Psoas muscle (tissue), 8 donors: ENCODE measurements around the gene C2CD2L. TPM values are rescaled to one million over a fixed set of nuclear protein-coding genes. Genes with fewer than 3 reads are reported as not detected.

Experiments
- ATAC-seq, 4 donors: fragments of 200-7000 bp; cut with Tn5 transposase; one replicate each; pipeline ENCODE4 v1.9.1; 2020; ENCODE audit warnings: moderate library complexity in 3 of 4, mild to moderate bottlenecking in 2 of 4
- DNase-seq, 2 donors: peaks; one replicate each; pipeline ENCODE4 v3.0.0-alpha.2; 2020
- H3K27ac ChIP-seq: fragments of 200-600 bp; one replicate; pipeline ENCODE4 v1.8.0; 2022
- H3K27me3 ChIP-seq, 3 donors: fragments of 200-600 bp in 1 of 3; one replicate each; pipeline versions ENCODE4 v1.6.1 to v1.8.0; 2013 to 2022; ENCODE audit warnings: low read length in 2 of 3, mild to moderate bottlenecking in 2 of 3, moderate library complexity in 1 of 3; ENCODE audit not compliant: insufficient read depth in 3 of 3
- H3K36me3 ChIP-seq, 2 donors: fragments of 200-600 bp in 1 of 2; one replicate each; pipeline versions ENCODE4 v1.6.1 to v1.8.0; 2013 to 2022; ENCODE audit warnings: low read depth in 1 of 2, mild to moderate bottlenecking in 1 of 2, moderate library complexity in 1 of 2; ENCODE audit not compliant: insufficient read depth in 1 of 2
- H3K4me1 ChIP-seq: fragments of 200-600 bp; one replicate; pipeline ENCODE4 v1.8.0; 2022
- H3K4me3 ChIP-seq: fragments of 200-600 bp; one replicate; pipeline ENCODE4 v1.8.0; 2022; ENCODE audit warnings: mild to moderate bottlenecking
- H3K9me3 ChIP-seq: fragments of 200-600 bp; one replicate; pipeline ENCODE4 v1.8.0; 2022
- CTCF ChIP-seq: fragments of 200-600 bp; IDR thresholded peaks from one replicate; pipeline ENCODE4 v1.8.0; 2022; ENCODE audit warnings: antibody characterized with exemption
- WGBS, 3 donors: extraction: QIAGEN DNeasy Blood & Tissue Kit; methylation state at CpG; one replicate each; pipeline versions ENCODE4 v1.1.6 to v1.1.7; 2013; 5-methylcytosine and 5-hydroxymethylcytosine counted together
- intact Hi-C, 2 donors: fragments of 100-400 bp; cut with DNase I; formaldehyde crosslinking; loops; one replicate each; pipeline versions ENCODE4 v1.11.0 to v1.14.2; 2022
- polyA plus RNA-seq, 3 donors: library from polyadenylated mRNA; stranded (reverse); fragments of 200-250 nt; gene quantifications; one replicate each; pipeline ENCODE4 v1.2.3, GENCODE V29; 2013
- total RNA-seq, 4 donors: library from RNA; stranded (reverse); fragmentation: NEBNext Ultra II Directional in 2 of 4; extraction: Animal tissue kit (Norgen Biotek cat#: 25700) in 2 of 4; gene quantifications; one replicate each; pipeline versions ENCODE4 v1.2.1 to v1.2.4, GENCODE V29; 2021 to 2023
- donor health status: healthy with polysubstance abuse.
- donor health status: DM: no; HTN: no; CAD: no; lungs with moderate emphysema.
- donor health status: Bipolar disorder and iron deficiency.
- donor health status: healthy.
- donor health status: DM: yes; HTN: yes; CAD: no.
- donor health status: DM: no; HTN: no; CAD: no.
- donor health status: DM: no; HTN: no; CAD: no.
- donor health status: DM: yes; HTN: yes; CAD: no.

Gene C2CD2L
- total and polyA plus RNA-seq, 7 donors = 10.9 to 28.7 (median 15.2) TPM

GRCh38 chr11:119152043-119152442, 44.9 kb downstream of the C2CD2L start:
- ATAC-seq = no peak
- 83 to 87% (median 86%) methylated on average over 9 of the region's 9 CpGs for WGBS, 3 donors
- no peaks in the 10 kb centered on the region for H3K9me3 ChIP-seq
- H3K4me3 ChIP-seq = no peak overlapping the region
- no peak overlapping the region for H3K27ac ChIP-seq
- TF ChIP-seq CTCF = no peak
- peaks cover 0 to 10% (median 0%) of the 10 kb centered on the region in 3 donors for H3K27me3 ChIP-seq
- peaks cover 9% of the 10 kb centered on the region for H3K4me1 ChIP-seq
- intact Hi-C loops = no loop called here
- H3K36me3 ChIP-seq = no peaks in the 10 kb centered on the region
- DNase-seq = no peak

GRCh38 chr11:119152604-119153003, 45.5 kb downstream of the C2CD2L start:
- no peaks in the 10 kb centered on the region for H3K9me3 ChIP-seq
- intact Hi-C loops = no loop called here
- H3K27ac ChIP-seq = no peak overlapping the region
- H3K36me3 ChIP-seq = no peaks in the 10 kb centered on the region
- TF ChIP-seq CTCF = no peak
- H3K4me3 ChIP-seq = no peak overlapping the region
- 83 to 90% (median 88%) methylated on average over 4 of the region's 4 CpGs for WGBS, 3 donors
- peaks cover 0 to 10% (median 0%) of the 10 kb centered on the region in 3 donors for H3K27me3 ChIP-seq
- ATAC-seq (no peak), DNase-seq (no peak)
- H3K4me1 ChIP-seq = peaks cover 9% of the 10 kb centered on the region

- Histone ChIP-seq H3K27me3 (peaks cover 0 to 10% (median 0%) of the 10 kb centered on the region in 3 donors), H3K36me3 (no peaks in the 10 kb centered on the region), H3K27ac (no peak overlapping the region), H3K4me3 (no peak overlapping the region), H3K4me1 (peaks cover 9% of the 10 kb centered on the region), H3K9me3 (no peaks in the 10 kb centered on the region)
- intact Hi-C loops = no loop called here
- no peak for ATAC-seq
- 78 to 80% (median 79%) methylated on average over 9 of the region's 9 CpGs for WGBS, 3 donors
- no peak for DNase-seq
- no peak for TF ChIP-seq CTCF
These were observed 46.1 kb downstream of the C2CD2L start for GRCh38 chr11:119153049-119153818.

- no peak overlapping the region for H3K27ac ChIP-seq
- no peaks in the 10 kb centered on the region for H3K36me3 ChIP-seq
- 85 to 94% (median 89%) methylated on average over 6 of the region's 6 CpGs for WGBS, 3 donors
These were observed 47.0 kb downstream of the C2CD2L start for GRCh38 chr11:119154178-119154577.

More at GRCh38 chr11:119154178-119154577, 47.0 kb downstream of the C2CD2L start:
- intact Hi-C loops = no loop called here
- no peak for DNase-seq
- no peak for TF ChIP-seq CTCF
- H3K9me3 ChIP-seq = no peaks in the 10 kb centered on the region
- peaks cover 0 to 10% (median 0%) of the 10 kb centered on the region in 3 donors for H3K27me3 ChIP-seq
- H3K4me1 ChIP-seq = peaks cover 5% of the 10 kb centered on the region
- ATAC-seq = no peak
- no peak overlapping the region for H3K4me3 ChIP-seq
